ENCODE measurements around the gene RXRA.

The RXRA gene

GRCh38 chr9:134384811-134385479 lies 58.7 kb downstream of the RXRA start:
- FAIRE-seq, result no peak

GRCh38 chr9:134385915-134386314 lies 59.7 kb downstream of the RXRA start:
- no peak for FAIRE-seq

- no peak for FAIRE-seq
These were observed 60.9 kb downstream of the RXRA start for GRCh38 chr9:134386951-134387831.

- no peak for FAIRE-seq
These were observed 62.1 kb downstream of the RXRA start for GRCh38 chr9:134388289-134388808.

GRCh38 chr9:134388976-134389375 lies 62.7 kb downstream of the RXRA start:
- FAIRE-seq, result no peak

GRCh38 chr9:134389642-134390041 lies 63.4 kb downstream of the RXRA start:
- no peak for FAIRE-seq

GRCh38 chr9:134390537-134390936 lies 64.3 kb downstream of the RXRA start:
- FAIRE-seq, result no peak

GRCh38 chr9:134390947-134391318 lies 64.7 kb downstream of the RXRA start:
- FAIRE-seq, result no peak

GRCh38 chr9:134391319-134392231 lies 65.3 kb downstream of the RXRA start:
- no peak for FAIRE-seq

GRCh38 chr9:134392900-134393299 lies 66.6 kb downstream of the RXRA start:
- FAIRE-seq, result no peak

GRCh38 chr9:134393582-134394280 lies 67.5 kb downstream of the RXRA start:
- no peak for FAIRE-seq

- FAIRE-seq, result no peak
These were observed 68.8 kb downstream of the RXRA start for GRCh38 chr9:134395002-134395517.

- FAIRE-seq, result no peak
These were observed 69.5 kb downstream of the RXRA start for GRCh38 chr9:134395737-134396257.

GRCh38 chr9:134396258-134396742 lies 70.0 kb downstream of the RXRA start:
- no peak for FAIRE-seq

GRCh38 chr9:134396825-134397224 lies 70.6 kb downstream of the RXRA start:
- FAIRE-seq, result no peak

- FAIRE-seq, result no peak
These were observed 72.5 kb downstream of the RXRA start for GRCh38 chr9:134398756-134399155.

GRCh38 chr9:134399435-134400056 lies 73.3 kb downstream of the RXRA start:
- FAIRE-seq, result no peak

GRCh38 chr9:134400283-134400682 lies 74.0 kb downstream of the RXRA start:
- FAIRE-seq, result no peak

GRCh38 chr9:134401391-134401790 lies 75.1 kb downstream of the RXRA start:
- no peak for FAIRE-seq

- no peak for FAIRE-seq
These were observed 75.9 kb downstream of the RXRA start for GRCh38 chr9:134402182-134402581.

- no peak for FAIRE-seq
These were observed 77.0 kb downstream of the RXRA start for GRCh38 chr9:134403292-134403681.
